ENCODE measurements around the gene TRIL.

TRIL gene

DNA sequence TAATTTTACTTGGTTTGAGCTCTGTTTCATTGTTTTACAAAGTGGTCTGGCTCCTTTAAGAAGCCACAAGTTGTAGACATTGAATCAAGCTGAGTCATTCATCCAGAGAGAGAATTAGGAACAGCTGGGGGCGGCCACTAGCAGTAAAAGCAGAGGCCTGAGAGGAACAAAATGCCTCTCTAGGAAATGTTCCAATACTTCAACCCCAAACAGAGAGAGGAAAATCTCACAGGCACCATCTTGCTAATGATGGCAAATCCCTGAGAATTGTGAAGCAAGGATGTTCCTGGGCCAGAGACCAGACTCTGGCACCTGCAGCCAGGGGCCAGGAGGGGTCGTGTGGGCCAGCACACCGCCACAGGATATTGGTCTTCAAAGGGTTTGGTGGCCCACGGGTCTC lies 26.5 kb upstream of the TRIL start:
- peak overlapping the region; percentile 79 for H3K27ac ChIP-seq
- CTCF ChIA-PET: no interaction called here
- POLR2A ChIA-PET (ENCODE audit: low non-redundant PET): no interaction called here

DNA sequence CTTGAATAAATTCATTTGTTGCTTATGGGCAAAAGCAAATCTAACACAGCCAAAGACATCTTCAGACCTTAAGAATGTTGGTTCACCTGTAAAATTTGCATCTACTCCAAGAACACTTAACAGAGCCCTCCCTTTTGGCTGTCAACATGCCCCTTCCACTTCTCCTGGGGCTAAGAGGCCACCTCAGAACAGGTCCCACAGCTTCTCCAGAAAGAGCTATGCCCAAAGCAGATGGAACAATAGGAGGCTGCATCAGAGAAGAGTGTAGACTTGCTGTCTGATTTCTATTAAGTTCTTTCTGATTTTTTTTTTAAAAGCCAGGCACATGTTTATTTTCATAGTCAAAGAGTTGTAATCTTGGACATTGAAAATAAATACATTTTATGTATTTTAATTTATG lies 26.1 kb upstream of the TRIL start:
- ChIA-PET POLR2A (ENCODE audit: low non-redundant PET) (no interaction called here), CTCF (no interaction called here)

More for the DNA sequence above, 26.5 kb upstream of the TRIL start:
- DNase-seq (ENCODE audit: low spot score): peak; percentile 81
- TF ChIP-seq, protein P1, sequence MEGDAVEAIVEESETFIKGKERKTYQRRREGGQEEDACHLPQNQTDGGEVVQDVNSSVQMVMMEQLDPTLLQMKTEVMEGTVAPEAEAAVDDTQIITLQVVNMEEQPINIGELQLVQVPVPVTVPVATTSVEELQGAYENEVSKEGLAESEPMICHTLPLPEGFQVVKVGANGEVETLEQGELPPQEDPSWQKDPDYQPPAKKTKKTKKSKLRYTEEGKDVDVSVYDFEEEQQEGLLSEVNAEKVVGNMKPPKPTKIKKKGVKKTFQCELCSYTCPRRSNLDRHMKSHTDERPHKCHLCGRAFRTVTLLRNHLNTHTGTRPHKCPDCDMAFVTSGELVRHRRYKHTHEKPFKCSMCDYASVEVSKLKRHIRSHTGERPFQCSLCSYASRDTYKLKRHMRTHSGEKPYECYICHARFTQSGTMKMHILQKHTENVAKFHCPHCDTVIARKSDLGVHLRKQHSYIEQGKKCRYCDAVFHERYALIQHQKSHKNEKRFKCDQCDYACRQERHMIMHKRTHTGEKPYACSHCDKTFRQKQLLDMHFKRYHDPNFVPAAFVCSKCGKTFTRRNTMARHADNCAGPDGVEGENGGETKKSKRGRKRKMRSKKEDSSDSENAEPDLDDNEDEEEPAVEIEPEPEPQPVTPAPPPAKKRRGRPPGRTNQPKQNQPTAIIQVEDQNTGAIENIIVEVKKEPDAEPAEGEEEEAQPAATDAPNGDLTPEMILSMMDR (conservative IDR thresholded peaks at IDR 0.05; ENCODE audit: low read depth): no peak

DNA sequence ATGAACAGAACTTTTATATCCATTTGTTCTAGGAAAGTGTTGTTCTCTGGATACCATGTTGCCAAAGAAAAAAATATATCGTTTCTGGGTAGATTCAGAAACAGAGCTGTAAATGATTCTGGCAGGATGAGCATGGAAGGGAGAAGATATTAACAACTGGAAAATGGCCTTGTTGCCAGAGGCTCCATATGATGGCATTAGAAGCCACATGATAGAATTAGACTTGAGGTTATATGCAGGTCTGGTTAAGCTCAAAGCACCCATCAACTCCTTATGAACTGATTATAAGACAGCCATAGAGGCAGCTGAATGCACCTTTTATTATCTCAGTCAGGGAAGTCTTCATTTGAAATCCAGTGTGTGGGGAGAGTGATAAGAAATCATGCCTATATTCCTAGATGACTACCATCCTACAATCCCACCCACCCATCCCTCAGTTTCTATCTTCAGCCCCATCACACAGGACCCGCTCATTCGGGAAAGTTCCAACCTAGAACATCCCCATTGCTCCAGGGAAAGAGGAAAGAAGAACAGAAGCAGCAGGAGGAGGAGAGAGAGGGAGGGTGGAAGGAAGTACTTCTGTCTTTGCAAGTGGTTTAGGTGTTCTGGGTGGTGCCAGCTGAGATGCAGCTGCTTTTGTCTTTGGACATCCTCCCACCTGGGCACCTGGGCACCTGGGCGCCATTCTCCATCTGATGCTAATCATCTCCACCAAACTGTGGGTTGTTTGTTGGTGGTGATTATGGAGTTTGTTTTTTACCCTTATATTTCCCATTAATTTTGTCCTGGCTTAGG lies 25.5 kb upstream of the TRIL start:
- ChIA-PET POLR2A (ENCODE audit: low non-redundant PET) (no interaction called here), CTCF (interaction anchor here (0.6 kb wide), 1 partner anchor 107 kb away, joined by 4 read pairs; no protein-coding TSS in a partner anchor)
- no peak for DNase-seq (ENCODE audit: low spot score)
- H3K27ac ChIP-seq: no peak overlapping the region
- TF ChIP-seq, protein P1 (conservative IDR thresholded peaks at IDR 0.05; ENCODE audit: low read depth): no peak

More for the DNA sequence above, 26.1 kb upstream of the TRIL start:
- H3K27ac ChIP-seq: no peak overlapping the region
- no peak for DNase-seq (ENCODE audit: low spot score)
- TF ChIP-seq, protein P1 (conservative IDR thresholded peaks at IDR 0.05; ENCODE audit: low read depth): no peak

DNA sequence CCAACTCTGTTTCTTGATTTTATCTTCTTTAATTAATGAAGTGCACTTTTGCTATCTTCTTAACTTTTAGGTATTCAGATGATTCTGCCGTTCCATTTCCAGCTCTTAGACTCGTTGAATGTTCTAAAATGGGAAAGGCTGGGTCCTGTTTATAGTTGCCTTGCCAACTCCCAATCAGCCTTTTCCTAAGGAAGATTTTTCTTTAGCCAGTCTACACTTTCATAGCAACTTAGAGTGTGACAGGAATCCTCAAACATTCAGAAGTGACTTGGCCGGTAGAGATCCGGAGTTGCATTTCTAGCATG lies 23.0 kb upstream of the TRIL start:
- TF ChIP-seq, protein P1 (conservative IDR thresholded peaks at IDR 0.05; ENCODE audit: low read depth): no peak
- POLR2A ChIA-PET (ENCODE audit: low non-redundant PET): no interaction called here
- CTCF ChIA-PET: interaction anchor here (1.1 to 1.5 kb wide), 3 partner anchors 24 to 54 kb away, joined by 3 to 5 read pairs (median 3); no protein-coding TSS in a partner anchor
- H3K27ac ChIP-seq: no peak overlapping the region
- DNase-seq (ENCODE audit: low spot score): no peak

DNA sequence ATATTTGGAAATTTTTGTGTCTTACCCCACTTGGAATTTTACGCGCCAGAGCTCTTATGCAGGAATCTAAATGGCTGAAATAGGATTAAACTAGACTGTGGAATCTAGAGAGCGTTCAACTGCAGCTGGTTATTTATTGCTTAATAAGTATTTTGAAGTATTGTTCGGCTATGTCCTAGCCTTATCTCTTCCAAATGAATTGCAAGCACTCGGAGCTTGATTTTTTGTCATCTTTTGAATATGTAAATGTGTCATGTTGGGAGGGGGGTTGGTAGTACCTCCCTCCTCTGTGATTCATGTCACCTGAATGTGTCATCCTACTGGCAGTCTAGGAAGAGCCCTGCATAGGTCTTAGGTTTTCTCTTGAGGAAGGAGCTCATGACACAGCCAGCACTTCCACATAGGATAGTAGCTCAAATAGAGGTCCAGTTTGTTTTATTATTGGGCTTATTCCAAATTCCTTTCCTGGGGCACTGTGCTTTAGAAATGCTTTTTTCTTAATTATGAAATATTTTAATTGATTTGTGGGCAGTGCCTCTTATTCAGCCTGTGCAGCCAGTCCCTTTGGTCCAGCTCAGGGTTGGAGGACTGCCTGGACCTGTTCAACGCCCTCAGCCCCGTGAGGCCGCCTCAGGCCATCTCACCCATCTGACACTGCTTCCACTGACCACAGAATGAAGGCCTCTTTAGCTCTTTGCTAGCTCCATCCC lies 22.5 kb upstream of the TRIL start:
- ChIA-PET POLR2A (ENCODE audit: low non-redundant PET) (no interaction called here), CTCF (interaction anchor here (1.1 to 1.5 kb wide), 3 partner anchors 24 to 53 kb away, joined by 3 to 5 read pairs (median 3); no protein-coding TSS in a partner anchor)
- no peak overlapping the region for H3K27ac ChIP-seq
- no peak for DNase-seq (ENCODE audit: low spot score)
- TF ChIP-seq, protein P1 (conservative IDR thresholded peaks at IDR 0.05; ENCODE audit: low read depth): no peak

DNA sequence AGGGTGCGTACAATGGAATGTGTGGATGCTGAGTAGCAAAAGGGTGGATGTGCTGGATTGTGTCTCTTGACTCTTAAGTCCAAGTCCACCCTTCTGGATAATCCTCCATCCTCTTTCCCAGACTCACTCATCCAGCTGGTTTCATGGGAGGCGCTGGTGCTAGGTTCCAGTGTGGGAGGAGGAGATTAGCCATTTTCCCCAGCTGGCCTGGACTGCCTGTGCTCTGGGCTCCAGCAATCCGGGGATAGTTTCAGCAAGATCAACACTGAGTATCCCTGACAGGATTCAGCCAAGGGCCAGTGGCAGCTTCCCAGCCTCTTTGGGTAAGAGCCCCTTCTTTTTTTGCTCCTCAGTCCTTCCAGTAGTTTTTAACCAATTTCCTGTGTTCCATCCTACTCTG lies 21.6 kb upstream of the TRIL start:
- TF ChIP-seq, protein P1 (conservative IDR thresholded peaks at IDR 0.05; ENCODE audit: low read depth): no peak
- CTCF ChIA-PET: interaction anchor here (1.5 kb wide), 1 partner anchor 24 kb away, joined by 5 read pairs; no protein-coding TSS in a partner anchor
- POLR2A ChIA-PET (ENCODE audit: low non-redundant PET): no interaction called here
- DNase-seq (ENCODE audit: low spot score): no peak
- H3K27ac ChIP-seq: no peak overlapping the region

All from RWPE1 (cell line).